Measurements from ENCODE around the gene KIAA0040.

Gene KIAA0040

GRCh38 chr1:175128523-175128922 is 64.1 kb downstream of the KIAA0040 start:
- H3K27ac ChIP-seq: no peak overlapping the region
- H3K4me1 ChIP-seq: peaks cover 0 to 28% (median 11%) of the 10 kb centered on the region in 4 donors
- intact Hi-C loops (cut with DNase I; ENCODE audit: low total_unique reads): no loop called here
- TF ChIP-seq, protein P1, sequence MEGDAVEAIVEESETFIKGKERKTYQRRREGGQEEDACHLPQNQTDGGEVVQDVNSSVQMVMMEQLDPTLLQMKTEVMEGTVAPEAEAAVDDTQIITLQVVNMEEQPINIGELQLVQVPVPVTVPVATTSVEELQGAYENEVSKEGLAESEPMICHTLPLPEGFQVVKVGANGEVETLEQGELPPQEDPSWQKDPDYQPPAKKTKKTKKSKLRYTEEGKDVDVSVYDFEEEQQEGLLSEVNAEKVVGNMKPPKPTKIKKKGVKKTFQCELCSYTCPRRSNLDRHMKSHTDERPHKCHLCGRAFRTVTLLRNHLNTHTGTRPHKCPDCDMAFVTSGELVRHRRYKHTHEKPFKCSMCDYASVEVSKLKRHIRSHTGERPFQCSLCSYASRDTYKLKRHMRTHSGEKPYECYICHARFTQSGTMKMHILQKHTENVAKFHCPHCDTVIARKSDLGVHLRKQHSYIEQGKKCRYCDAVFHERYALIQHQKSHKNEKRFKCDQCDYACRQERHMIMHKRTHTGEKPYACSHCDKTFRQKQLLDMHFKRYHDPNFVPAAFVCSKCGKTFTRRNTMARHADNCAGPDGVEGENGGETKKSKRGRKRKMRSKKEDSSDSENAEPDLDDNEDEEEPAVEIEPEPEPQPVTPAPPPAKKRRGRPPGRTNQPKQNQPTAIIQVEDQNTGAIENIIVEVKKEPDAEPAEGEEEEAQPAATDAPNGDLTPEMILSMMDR (IDR thresholded peaks at IDR 0.05): no peak
- no peak overlapping the region for H3K4me3 ChIP-seq
- H3K36me3 ChIP-seq: no peaks in the 10 kb centered on the region
- no peak for DNase-seq
- no peaks in the 10 kb centered on the region for H3K9me3 ChIP-seq
- H3K27me3 ChIP-seq: no peaks in the 10 kb centered on the region

DNA sequence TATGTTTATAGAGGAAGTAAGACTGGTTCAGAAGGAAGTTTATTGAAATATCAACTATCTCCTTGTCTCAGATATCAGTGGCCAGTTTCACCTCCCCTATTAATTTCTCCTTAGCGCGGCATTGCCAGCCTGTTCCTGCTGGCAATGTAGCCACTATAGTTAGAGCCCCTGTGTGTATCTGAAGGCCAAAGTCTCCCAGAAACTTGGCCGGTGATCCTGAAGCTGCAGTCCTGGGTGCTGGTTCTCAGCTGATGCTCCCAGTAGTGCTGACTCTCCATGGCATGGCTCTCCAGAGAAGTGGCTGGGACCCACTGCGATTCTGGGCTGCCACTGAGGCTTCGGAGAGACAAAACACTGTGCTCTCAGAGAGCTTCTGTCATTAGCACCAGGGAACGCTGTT is 65.0 kb downstream of the KIAA0040 start:
- Histone ChIP-seq H3K36me3 (no peaks in the 10 kb centered on the region), H3K27me3 (no peaks in the 10 kb centered on the region), H3K4me3 (no peak overlapping the region), H3K4me1 (peaks cover 0 to 18% (median 8%) of the 10 kb centered on the region in 4 donors), H3K27ac (no peak overlapping the region), H3K9me3 (no peaks in the 10 kb centered on the region)
- intact Hi-C loops (cut with DNase I; ENCODE audit: low total_unique reads): no loop called here
- DNase-seq: no peak
- TF ChIP-seq, protein P1 (IDR thresholded peaks at IDR 0.05): no peak

GRCh38 chr1:175126347-175126746 is 66.2 kb downstream of the KIAA0040 start:
- Histone ChIP-seq H3K27me3 (no peaks in the 10 kb centered on the region), H3K36me3 (no peaks in the 10 kb centered on the region), H3K9me3 (no peaks in the 10 kb centered on the region), H3K4me3 (no peak overlapping the region), H3K27ac (no peak overlapping the region), H3K4me1 (peaks cover 0 to 7% (median 3%) of the 10 kb centered on the region in 4 donors)
- DNase-seq: no peak
- TF ChIP-seq, protein P1 (IDR thresholded peaks at IDR 0.05): no peak
- intact Hi-C loops (cut with DNase I; ENCODE audit: low total_unique reads): no loop called here

DNA sequence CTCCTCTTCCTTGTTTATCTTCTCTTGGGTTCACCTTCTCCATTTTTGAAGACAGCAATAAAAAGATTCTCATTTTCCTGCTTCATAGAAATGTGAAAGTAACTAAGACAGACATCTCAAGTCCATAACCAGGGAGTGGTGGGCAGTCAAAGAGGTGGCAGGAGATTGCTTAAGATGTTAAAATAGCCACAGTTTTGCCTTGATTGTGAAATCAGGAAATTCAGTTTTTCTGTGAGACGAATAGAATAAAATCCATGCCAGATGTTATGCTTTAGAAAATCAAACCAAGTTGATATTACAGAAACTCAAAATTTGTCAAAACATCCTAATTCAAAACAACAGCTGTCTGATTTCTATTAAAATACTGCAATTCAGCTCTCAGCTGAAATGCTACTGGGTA is 67.7 kb downstream of the KIAA0040 start:
- DNase-seq: no peak
- Histone ChIP-seq H3K4me1 (no peaks in the 10 kb centered on the region), H3K4me3 (no peak overlapping the region), H3K27ac (no peak overlapping the region), H3K27me3 (no peaks in the 10 kb centered on the region), H3K36me3 (no peaks in the 10 kb centered on the region), H3K9me3 (no peaks in the 10 kb centered on the region)
- intact Hi-C loops (cut with DNase I; ENCODE audit: low total_unique reads): no loop called here
- TF ChIP-seq, protein P1 (IDR thresholded peaks at IDR 0.05): no peak

DNA sequence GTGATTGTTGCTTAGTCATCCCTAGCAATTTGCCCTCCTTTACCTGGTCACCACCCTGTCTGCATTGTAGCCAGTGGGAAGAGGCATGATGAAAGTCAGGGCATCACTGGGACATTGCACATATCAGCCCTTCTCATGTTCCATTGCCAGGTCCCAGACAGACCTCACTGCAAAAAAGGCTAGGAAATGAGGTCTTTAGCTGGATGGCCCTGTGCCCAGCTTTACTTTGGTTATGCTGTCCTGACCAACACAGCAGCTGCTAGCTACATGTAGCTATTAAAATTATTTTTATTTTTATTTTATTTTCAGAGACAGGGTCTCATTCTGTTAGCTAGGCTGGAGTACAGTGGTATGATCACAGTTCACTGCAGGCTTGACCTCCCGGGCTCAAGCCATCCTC is 72.1 kb downstream of the KIAA0040 start:
- no peak for DNase-seq
- TF ChIP-seq, protein P1 (IDR thresholded peaks at IDR 0.05): no peak
- Histone ChIP-seq H3K4me1 (no peaks in the 10 kb centered on the region), H3K36me3 (no peaks in the 10 kb centered on the region), H3K4me3 (no peak overlapping the region), H3K27me3 (no peaks in the 10 kb centered on the region), H3K9me3 (no peaks in the 10 kb centered on the region), H3K27ac (no peak overlapping the region)
- intact Hi-C loops (cut with DNase I; ENCODE audit: low total_unique reads): no loop called here

All from tibial artery (tissue), 4 donors.